HG02885 (cell line): Measurements from ENCODE around the gene PIAS1.
A peak's percentile ranks its signal among the peaks of the same experiment; 100 is the strongest.
"Not testable (repeated sequence)": the region's sequence is repeated elsewhere in the genome, so short reads cannot be mapped to it uniquely, and the experiment has no call there.

ENCODE experiments used
- ATAC-seq: cut with Tn5 transposase; IDR thresholded peaks from one replicate; pipeline ENCODE4 v1.9.1; 2021; ENCODE audit warnings: mild to moderate bottlenecking; ENCODE audit not compliant: unreplicated experiment, poor library complexity

Gene PIAS1

GRCh38 chr15:68199340-68199739, 145.2 kb downstream of the PIAS1 start:
- no peak for ATAC-seq

DNA sequence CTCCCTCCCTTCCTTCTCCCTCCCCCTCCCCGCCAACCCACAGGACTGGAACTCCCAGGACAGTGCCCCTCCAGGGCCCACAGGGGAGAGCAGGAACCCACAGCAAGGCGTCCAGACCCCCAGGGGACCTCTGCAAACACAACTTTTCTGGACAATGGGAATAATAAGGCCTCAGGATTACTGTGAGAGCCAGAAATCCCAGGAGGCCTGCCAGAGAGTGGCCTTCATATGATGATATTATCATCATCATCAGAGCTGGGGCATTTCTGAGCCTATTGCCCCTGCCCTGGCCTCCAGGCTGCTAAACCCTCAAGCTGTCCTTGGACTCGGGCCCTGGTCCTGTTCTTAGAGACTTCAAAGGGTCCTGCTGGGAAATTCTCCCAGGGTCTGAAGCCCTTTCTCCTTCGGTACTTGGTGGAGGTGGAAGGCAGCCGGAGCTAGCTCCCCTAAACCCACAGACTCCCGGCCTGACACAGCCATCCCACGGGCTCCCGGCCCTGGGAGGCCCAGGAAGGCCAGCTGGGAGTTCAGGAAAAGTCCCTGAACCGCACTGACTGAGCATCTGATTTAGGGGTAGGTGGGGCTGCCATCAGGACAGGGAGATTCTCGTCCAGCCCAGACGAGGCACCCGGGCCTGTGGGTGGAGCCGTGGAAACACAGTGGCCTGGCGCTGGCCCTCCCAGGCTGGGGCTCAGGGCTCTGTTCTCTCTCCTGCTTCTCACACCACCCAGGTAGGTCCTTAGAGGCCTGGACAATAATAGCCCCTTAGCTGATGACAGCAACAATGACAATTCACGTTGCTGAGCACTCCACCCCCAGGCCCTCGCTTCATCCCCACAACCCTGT, 146.1 kb downstream of the PIAS1 start:
- no peak for ATAC-seq

GRCh38 chr15:68201153-68201878, 147.2 kb downstream of the PIAS1 start:
- no peak for ATAC-seq

DNA sequence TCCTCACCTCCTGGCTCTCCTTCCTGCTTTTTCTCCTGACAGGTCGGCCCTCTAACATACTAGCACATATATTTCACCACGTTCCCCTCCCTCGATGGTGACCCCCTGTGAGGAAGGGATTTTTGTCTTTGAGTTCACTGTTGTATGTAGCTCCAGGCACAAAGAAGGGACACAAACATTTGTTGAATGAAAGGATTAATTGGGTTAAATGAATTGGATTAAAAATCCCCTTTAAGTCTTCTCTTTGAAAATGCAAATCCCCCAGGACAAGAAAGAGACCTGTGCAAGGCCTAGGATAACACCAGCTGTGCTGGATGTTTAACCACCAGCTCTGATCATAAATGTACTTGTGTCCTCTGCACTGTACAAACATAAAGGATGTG, 147.8 kb downstream of the PIAS1 start:
- no peak for ATAC-seq

DNA sequence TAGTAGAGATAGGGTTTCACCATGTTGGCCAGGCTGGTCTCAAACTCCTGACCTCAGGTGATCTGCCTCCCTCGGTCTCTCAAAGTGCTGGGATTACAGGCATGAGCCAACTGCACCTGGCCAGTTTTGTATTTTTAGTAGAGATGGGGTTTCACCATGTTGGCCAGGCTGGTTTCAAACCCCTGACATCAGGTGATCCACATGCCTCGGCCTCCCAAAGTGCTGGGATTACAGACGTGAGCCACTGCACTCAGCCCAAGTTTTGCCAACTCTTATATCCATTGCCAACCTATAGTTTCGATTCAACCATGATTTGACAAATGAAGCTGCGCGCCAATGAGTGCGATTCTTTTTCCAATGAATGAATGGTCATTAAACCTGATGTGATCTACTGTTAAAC, 148.9 kb downstream of the PIAS1 start:
- not testable (repeated sequence) for ATAC-seq

GRCh38 chr15:68203486-68203885, 149.4 kb downstream of the PIAS1 start:
- no peak for ATAC-seq

DNA sequence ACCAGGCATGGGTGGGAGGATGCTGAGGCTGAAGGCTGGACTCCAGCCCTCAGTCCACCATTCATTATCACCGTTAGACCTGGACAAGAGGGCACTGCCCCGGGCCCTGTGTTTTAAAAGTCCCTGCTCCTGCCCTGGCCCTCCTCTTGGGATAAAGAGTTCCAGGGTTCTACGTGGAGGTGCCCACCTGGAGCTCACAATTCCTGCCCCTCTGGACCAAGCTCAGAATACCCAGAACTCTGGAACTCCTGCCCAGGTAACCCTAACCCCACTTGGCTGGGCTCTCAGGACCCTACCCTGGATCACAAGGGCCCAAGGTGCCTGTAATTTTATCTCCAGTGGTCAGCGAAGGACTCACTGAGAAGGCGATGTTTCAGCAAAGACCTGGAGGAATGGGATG, 149.8 kb downstream of the PIAS1 start:
- ATAC-seq = no peak

- ATAC-seq = no peak
Observed at GRCh38 chr15:68204361-68204760, 150.2 kb downstream of the PIAS1 start.

DNA sequence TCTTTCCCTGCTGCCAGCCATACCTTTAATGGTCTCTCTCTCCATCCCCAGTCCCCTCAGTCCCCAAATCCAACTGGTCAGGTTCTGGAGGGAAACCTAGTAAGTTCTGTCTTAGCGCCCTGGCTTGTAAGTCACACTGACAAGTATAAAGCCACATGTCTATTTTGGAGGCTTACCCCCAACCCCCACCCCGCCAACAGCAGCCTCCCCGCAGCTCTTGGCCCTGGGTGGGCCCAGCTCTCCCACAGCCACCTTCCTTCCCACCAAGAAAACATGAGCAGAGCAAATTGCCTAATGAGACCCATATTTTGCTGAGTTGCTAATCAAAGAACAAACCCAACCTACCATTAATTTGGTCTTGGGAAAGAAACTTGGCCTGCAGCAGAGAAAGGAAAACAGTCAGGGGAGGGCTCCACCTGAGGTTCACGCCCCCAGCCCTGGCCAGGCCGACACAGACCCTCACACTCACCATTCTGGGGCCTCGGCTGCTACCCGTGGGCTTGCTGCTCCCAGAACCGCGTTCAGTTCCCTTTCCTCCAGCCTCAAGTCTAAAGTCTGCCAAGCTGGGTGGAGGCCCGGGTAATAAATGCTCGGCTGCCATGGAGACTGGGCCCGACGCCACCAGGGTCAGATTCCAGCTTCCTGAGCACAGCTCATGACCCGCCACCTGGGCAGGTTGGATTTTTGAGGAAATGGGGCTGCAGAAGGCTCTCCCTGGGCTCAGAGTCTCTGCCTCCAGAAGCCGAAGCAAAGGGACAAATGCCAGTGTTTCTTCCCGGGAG, 150.9 kb downstream of the PIAS1 start, which contains the start of gene CALML4:
CALML4 (minus strand) TSS at position 557 of the 782 bp plus-strand sequence; CDS start at position 472, 85 bp downstream.
- ATAC-seq = no peak

DNA sequence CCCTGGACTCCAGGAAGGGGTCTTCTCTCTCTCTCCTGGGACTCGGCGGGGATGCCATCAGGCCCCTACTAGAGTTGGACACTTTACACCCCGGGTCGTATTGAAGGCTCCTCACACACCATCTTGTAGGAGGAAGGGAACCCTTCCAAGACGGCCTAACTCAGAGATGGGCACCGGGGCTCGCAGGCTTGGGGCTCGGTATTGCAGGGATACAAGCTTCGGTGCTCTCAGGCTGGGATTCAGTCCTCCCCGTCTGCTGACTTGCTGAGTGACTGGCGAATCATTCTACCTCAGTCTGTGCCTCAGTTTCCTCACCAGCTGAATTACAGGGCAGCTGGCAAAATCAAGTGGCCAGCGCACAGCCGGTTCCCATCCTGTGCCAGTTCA, 151.4 kb downstream of the PIAS1 start:
- ATAC-seq = no peak

DNA sequence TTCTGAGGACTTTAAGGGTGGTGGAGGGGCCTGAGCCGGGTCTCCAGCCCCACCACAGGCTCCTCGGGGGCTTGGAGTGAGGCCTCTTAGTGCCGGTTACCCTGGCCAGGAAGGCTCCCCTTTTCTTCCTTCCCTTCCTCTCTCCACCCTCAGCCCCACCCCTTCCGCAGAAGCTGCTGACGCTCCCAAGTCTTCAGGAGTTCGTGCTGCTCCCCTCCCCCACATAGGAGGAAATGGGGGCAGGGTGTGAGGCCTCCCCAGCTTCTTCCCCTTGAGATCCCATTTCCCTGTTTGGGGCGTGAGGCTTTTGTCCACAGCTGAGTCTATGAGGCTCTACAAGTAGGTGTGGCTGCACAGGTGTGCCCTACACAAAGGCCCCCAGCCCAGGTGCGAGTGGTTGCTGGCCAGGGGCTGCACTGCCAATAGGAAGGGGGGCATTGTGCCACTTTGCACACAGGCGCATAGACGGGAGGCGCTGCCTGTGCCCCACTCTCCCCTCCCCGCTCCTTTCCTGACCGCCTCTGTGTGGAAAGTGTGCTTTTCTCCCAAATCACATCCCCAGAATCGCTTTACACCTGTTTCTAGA, 151.9 kb downstream of the PIAS1 start:
- no peak for ATAC-seq

DNA sequence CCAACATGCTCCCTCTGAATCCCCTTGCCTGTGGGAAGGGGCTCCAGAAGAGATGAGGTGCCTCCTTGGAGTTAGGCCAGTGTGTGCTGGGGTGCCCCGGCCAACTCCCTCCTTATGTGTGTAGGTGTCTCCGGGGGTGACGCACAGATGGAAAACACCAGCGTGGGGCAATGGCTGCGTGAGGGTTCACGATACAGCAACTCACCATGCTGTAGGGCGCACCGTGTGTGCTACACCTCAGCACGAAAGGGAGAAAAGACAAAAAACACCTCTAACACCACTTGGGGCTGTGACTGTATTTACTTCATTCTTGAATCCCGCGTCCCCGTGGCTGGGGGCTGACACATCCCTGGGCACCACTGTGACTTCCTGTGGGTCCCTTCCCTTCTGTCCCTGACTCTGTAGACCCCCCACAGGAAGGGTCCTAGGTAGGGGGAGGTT, 152.6 kb downstream of the PIAS1 start:
- ATAC-seq = no peak

DNA sequence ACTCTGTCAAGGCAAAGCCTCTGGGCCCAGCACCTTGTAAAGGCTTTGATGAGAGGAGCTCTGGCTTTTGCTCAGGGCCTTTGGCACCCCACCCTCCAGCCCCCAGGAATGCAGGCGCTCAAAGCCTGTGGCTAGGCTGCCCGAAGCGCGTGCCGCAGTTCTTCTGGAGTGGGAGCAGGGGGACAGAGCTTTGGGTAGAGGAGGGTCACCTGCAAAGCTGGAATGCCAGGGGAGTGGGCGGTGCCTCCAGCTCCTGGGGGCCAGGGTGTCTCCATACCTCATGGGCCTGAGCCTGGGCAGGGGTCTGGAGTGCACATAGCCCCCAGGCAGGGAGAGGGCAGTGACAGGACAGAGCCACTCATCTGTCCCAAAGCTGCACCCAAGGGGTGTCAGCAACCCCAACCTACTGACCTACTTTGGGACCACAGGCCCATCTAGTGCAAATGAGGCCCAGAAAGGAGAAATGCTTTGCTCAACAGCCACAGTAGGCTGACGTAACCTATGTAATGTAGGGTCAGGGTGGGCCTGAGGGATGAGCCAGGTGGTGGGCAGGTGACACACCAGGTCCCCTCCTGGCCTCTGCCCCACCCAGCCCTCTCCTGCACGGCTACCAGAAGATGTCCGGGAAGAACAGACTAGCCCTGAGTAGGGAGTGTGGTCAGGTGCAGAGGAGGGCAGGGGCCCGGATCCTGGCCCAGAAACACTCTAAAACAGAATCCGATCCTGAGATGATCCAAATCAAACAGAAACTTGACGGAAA, 153.2 kb downstream of the PIAS1 start:
- ATAC-seq = no peak

DNA sequence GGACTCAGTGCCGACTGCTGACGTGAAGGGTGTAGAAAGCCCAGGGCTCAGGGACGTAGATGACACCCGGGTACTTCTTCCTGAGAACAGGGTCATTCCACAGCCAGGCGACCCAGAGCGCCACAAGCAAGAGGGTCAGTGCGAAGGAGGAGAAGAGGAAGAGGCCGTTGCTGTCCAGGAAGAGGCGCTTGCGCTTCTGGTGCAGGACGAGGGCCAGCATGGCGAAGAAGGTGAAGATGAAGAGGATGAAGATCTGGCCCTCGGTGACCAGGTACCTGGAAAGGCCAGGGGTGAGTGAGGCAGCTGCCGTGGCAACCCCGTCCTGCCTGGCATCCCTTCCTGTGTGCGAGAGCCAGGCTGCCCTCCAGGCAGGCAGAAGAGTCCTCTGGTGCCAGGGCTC, 154.0 kb downstream of the PIAS1 start:
- ATAC-seq = no peak

DNA sequence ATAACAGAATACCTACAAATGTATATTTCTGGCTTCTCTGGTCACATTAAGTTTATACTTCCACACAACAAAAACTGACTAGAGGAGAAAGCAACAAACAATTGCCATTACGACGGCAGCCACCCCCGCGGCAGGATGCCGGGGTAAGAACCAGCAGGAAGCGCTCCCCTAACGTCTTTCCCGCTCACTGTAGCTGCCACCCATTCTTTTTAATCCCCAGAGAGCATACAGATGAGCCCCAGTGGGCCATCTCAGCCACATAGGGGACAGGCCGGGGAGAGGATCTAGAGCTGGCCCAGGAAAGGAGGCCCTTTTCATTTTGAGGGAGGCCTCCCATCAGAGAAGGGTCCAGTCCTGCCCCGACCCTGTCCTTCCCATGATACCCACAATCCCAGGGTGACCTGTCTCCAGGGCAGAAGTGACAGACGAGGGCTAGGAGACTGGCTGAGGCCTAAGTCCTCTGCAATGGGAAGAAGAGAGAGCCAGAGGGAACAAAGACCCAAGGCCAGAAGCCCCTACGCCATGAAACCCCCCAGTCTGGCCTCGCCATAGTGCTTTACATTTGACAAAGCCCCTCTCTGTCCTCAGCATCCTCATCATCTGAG, 154.6 kb downstream of the PIAS1 start:
- ATAC-seq = no peak

DNA sequence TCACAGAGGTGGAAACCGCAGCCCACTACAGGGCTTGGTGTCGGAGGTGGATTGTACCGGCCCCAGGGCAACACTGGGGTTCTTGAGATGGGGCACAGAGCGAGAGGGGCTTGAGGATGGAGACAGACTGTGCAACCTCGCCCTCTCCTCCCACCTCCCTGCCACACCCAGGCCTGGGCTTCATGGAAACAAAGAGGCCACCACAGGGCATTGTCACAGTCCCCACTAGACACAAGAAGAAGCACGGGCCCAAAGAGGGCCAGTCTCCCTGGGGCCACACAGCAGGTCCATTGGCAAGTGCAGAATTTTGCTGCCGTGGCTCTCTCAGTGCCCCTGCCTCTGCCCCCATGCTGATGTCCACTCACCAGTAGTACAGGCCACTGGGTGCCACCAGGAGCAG, 155.2 kb downstream of the PIAS1 start:
- peak; percentile 8 for ATAC-seq

- ATAC-seq = peak; percentile 67
Observed at GRCh38 chr15:68209735-68210408, 155.8 kb downstream of the PIAS1 start.

DNA sequence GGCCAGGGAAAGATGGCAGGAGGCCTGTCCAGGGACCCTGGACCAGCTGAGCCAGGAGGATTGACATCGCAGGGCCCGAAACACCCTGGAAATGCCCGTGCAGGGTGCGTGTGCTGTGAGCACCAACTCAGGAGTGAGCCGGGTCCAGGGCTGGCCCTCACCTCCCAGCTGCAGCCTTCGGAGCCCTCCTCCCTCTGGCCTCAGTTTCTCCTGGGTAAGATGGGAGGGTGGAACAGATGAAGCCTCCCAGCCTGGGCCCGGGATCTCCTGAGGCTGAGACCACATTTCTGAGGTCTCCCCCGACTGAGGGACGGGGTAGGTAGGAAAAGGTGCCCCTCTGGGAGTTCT, 156.3 kb downstream of the PIAS1 start:
- ATAC-seq = no peak
